Endothelial cell of umbilical vein (primary cell): ENCODE data around the gene ALK.

Source experiments
- CTCF ChIP-seq, 2 donors: IDR thresholded peaks; 1 replicate in 1 of 2; 2 replicates in 1 of 2; pipeline ENCODE4 v1.5.1; 2011; ENCODE audit warnings: low read length in 2 of 2, mild to moderate bottlenecking in 2 of 2, moderate library complexity in 2 of 2, control low read depth in 1 of 2, inconsistent platforms in 1 of 2, low read depth in 1 of 2; ENCODE audit not compliant: insufficient read depth in 1 of 2; ENCODE audit errors: extremely low read depth in 1 of 2
- EZH2 ChIP-seq: IDR thresholded peaks from 2 replicates; pipeline ENCODE4 v1.6.1; 2012; ENCODE audit warnings: borderline replicate concordance, low read depth, mild to moderate bottlenecking, moderate library complexity, low read length, inconsistent platforms; ENCODE audit not compliant: severe bottlenecking
- FOS ChIP-seq: IDR thresholded peaks from 2 replicates; pipeline ENCODE4 v1.6.1; 2011; ENCODE audit warnings: mild to moderate bottlenecking, low read length, moderate library complexity, borderline replicate concordance; ENCODE audit not compliant: insufficient read depth
- GATA2 ChIP-seq: IDR thresholded peaks from 2 replicates; pipeline ENCODE4 v1.7.0; 2011; ENCODE audit warnings: low read depth, mild to moderate bottlenecking, moderate library complexity, mixed read lengths, low read length; ENCODE audit not compliant: insufficient read length, insufficient read depth
- JUN ChIP-seq: IDR thresholded peaks from 2 replicates; pipeline ENCODE4 v1.6.1; 2011; ENCODE audit warnings: borderline replicate concordance, low read depth; ENCODE audit not compliant: insufficient read length, insufficient read depth
- MYC ChIP-seq: IDR thresholded peaks from one replicate; pipeline ENCODE4 v1.6.1; 2011; ENCODE audit warnings: mild to moderate bottlenecking, low read depth, low read length
- POLR2A ChIP-seq: IDR thresholded peaks from 2 replicates; pipeline ENCODE4 v1.6.1; 2012; ENCODE audit warnings: low read depth, mild to moderate bottlenecking, control low read depth, low read length
- POLR2AphosphoS5 ChIP-seq: IDR thresholded peaks from 2 replicates; pipeline ENCODE4 v1.6.1; 2012; ENCODE audit warnings: low read depth, mild to moderate bottlenecking, control low read depth, low read length, moderate library complexity; ENCODE audit not compliant: insufficient read depth
- TF ChIP-seq, protein P1 (sequence below): IDR thresholded peaks from 2 replicates; pipeline ENCODE4 v1.6.1; 2011; ENCODE audit not compliant: insufficient read depth, insufficient read length

DNA sequence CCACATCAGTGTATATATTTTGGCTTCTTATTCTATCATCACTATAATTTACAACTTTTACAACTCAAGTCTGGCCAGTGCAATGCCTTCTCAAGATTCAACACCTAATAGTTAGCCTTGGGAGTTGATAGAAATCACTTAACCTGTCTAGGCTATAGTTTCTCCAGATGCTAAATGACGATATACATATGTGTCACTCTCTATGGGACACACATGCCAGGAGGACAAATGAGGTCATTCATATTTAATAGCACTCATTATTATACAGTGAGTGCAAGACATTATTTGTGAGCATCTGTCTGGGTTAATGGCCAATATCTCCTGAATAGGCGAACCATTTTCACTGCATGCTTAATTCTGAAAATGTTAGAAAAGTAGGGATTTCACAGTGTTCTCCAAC is 89.8 kb downstream of the ALK start:
- no peak for TF ChIP-seq CTCF (IDR thresholded peaks at IDR 0.05; ENCODE audit: extremely low read depth in 1 of 2, insufficient read depth in 1 of 2, low read depth in 1 of 2, low read length in 2 of 2)
- no peak for TF ChIP-seq EZH2
- no peak for TF ChIP-seq POLR2AphosphoS5
- TF ChIP-seq MYC, result no peak
- TF ChIP-seq, protein P1, sequence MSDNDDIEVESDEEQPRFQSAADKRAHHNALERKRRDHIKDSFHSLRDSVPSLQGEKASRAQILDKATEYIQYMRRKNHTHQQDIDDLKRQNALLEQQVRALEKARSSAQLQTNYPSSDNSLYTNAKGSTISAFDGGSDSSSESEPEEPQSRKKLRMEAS, result no peak
- no peak for TF ChIP-seq POLR2A
- no peak for TF ChIP-seq JUN
- TF ChIP-seq GATA2, result no peak
- no peak for TF ChIP-seq FOS
